ENCODE data around the gene FCGR1A.
"Not testable (repeated sequence)": the region's sequence is repeated elsewhere in the genome, so short reads cannot be mapped to it uniquely, and the experiment has no call there.

The FCGR1A gene

GRCh38 chr1:149777084-149777483, 5.4 kb upstream of the FCGR1A start:
- not testable (repeated sequence) for DNase-seq (ENCODE audit: low spot score)

DNA sequence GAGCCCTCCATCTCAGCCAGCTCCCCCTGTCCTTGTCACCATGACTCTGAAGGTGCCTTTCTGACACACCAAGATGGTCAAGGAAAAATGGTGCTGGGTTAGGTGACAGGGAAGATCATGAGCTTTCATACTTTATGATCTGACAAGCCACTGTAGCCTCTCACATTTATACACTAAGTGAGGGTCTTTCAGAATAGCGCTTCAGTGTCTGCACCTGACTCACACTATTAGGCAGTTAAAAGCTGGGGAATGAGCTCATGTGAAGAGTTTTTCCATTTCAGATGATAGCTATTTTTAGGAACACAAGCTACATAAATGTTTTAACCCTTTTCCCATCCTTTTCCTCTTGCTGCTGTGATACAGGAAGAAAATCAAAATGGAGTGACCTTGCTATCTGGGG, 4.2 kb upstream of the FCGR1A start:
- DNase-seq (ENCODE audit: low spot score) = not testable (repeated sequence)

- DNase-seq (ENCODE audit: low spot score) = not testable (repeated sequence)
Observed at GRCh38 chr1:149781413-149781984, 995 bp upstream of the FCGR1A start.

GRCh38 chr1:149783289-149783688, 795 bp downstream of the FCGR1A start:
- DNase-seq (ENCODE audit: low spot score) = not testable (repeated sequence)

GRCh38 chr1:149783868-149784267, 1.4 kb downstream of the FCGR1A start:
- DNase-seq (ENCODE audit: low spot score) = not testable (repeated sequence)

GRCh38 chr1:149787688-149788451, 5.4 kb downstream of the FCGR1A start:
- not testable (repeated sequence) for DNase-seq (ENCODE audit: low spot score)

DNA sequence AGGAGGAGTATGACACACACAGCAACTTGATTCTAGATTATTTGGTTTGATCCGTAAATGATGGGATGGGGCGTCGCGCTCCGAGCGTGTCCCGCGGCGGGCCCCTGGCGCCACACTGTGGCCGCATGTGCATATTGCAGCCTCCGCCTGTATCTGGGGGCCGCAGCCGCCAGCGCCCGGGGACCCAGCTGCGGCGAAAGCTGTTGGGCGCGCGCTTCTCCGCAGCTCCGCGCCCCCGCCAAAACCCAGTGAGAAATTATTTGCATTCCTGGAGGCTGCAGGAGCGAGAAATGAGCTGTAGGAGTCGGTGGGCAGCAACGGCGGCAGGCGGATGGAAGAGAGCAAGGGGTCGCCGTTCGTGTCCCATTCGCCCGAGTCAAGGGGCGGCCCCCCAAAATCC, 10.0 kb downstream of the FCGR1A start:
- DNase-seq (ENCODE audit: low spot score) = peak; percentile 29

- DNase-seq (ENCODE audit: low spot score) = peak; percentile 43
Observed at GRCh38 chr1:149792912-149793515, 10.5 kb downstream of the FCGR1A start.

DNA sequence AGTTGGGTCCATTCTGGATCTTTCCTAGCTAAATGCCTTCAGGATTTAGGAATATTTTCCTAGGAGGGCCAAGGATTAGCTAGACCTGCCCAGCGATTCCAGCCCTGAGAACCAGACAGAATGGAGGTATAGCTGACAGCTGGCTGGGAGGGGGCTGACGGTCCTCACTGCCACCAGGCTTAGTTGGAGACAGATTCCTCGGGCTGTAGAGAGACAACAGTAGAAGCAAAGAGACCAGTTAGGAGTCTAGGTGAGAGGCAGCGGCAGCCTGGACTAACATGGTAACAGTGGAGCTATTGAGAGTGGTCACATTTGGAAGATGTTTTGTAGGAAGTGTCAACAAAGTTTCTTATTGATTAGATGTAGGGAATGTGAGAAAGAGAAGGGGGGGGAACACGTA, 11.4 kb downstream of the FCGR1A start:
- DNase-seq (ENCODE audit: low spot score) = not testable (repeated sequence)

DNA sequence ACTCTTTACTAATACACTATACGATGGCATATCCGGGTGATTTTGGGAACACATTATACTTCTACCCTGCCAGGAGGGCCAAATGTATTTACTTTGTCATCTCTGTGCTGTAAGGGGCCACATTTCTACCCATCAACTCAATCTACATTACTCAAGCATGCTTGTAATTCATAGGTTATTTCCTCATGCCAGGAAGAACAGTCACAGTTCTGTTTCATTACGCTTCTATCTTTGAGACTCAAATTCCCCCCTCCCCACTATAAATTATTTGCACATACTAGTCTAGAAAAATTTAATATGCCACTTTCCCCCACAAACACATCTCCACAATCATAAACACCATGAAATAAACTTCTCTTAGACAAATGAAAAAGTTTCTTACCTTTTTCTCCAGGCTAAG, 19.1 kb downstream of the FCGR1A start:
- DNase-seq (ENCODE audit: low spot score) = not testable (repeated sequence)

DNA sequence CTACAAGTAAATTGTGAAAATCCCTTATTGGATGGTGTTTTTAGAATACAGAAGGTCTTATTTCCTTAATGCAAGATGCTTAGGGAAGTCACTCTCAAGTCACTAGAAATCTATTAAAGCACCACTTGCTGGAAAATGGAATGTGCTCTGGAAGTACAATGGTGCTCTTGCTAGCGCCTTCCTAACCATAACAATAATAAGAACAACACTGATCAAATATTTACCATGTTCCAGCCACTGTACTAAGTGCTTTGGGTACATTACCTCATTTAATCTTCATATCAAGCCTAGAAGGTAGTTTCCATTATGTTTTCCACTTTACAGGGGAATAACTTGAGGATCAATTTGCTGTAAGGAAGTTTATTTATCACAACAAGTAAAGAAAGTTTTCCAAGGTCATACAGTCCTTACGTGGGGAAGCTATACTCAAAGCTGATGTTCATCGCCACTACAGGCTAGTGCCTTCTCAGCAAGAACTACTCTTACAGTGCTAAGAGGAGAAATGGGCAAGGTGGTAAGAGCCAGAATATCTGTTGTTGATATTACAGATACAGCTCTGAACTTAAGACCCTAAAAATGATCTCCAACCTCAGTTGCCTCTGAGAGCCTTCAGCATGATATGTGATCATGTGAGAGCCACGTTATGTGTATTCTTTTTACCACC, 22.1 kb downstream of the FCGR1A start:
- DNase-seq (ENCODE audit: low spot score) = not testable (repeated sequence)

GRCh38 chr1:149810697-149811405, 28.4 kb downstream of the FCGR1A start:
- DNase-seq (ENCODE audit: low spot score) = not testable (repeated sequence)

- DNase-seq (ENCODE audit: low spot score) = not testable (repeated sequence)
Observed at GRCh38 chr1:149811514-149811889, 29.0 kb downstream of the FCGR1A start.

GRCh38 chr1:149811890-149812829, 29.7 kb downstream of the FCGR1A start:
- DNase-seq (ENCODE audit: low spot score) = peak; percentile 95

GRCh38 chr1:149812893-149813801, 30.7 kb downstream of the FCGR1A start:
- DNase-seq (ENCODE audit: low spot score) = peak; percentile 66

- not testable (repeated sequence) for DNase-seq (ENCODE audit: low spot score)
Observed at GRCh38 chr1:149820387-149820786, 37.9 kb downstream of the FCGR1A start.

- not testable (repeated sequence) for DNase-seq (ENCODE audit: low spot score)
Observed at GRCh38 chr1:149826555-149826954, 44.1 kb downstream of the FCGR1A start.

DNA sequence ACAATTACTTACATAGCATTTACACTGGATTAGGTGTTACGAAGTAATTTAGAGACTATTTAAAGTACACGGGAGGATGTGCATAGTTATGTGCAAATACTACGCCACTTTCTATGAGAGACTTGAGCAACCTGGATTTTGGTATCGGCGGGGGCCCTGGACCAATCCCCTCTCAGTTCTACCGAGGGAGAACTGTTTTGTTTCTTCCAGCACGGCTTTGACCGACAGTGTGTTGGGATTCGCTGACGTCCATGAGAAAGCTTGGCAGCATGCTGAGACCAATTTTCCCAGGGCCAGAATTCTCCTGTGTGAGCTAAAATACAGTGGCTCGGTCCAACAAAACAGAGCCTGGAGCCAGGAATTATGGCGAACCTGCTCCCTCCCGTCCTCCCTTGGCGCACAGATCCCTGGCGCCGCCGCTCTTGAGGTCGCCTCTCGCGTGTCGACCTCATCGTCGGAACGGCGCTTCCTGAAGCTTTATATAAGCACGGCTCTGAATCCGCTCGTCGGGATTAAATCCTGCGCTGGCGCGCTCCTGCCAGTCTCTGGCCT, 49.3 kb downstream of the FCGR1A start:
- DNase-seq (ENCODE audit: low spot score) = not testable (repeated sequence)
